IPS DF 19.7 (cell line): ENCODE data around the gene KLF13.

Experiments
- DNase-seq: peaks from one replicate; pipeline ENCODE4 v3.0.0-alpha.2; 2013; ENCODE audit warnings: low read depth, low spot score

The KLF13 gene

GRCh38 chr15:31381801-31382712, 55.4 kb downstream of the KLF13 start:
- DNase-seq, result no peak

- no peak for DNase-seq
Observed at GRCh38 chr15:31382713-31383045, 56.0 kb downstream of the KLF13 start.

GRCh38 chr15:31383139-31383538, 56.5 kb downstream of the KLF13 start:
- DNase-seq, result no peak

- no peak for DNase-seq
Observed at GRCh38 chr15:31384568-31384967, 57.9 kb downstream of the KLF13 start.

- DNase-seq, result no peak
Observed at GRCh38 chr15:31385736-31386135, 59.1 kb downstream of the KLF13 start.

- DNase-seq, result no peak
Observed at GRCh38 chr15:31387092-31387478, 60.5 kb downstream of the KLF13 start.

- DNase-seq, result no peak
Observed at GRCh38 chr15:31387479-31388118, 61.0 kb downstream of the KLF13 start.

- no peak for DNase-seq
Observed at GRCh38 chr15:31389576-31389975, 62.9 kb downstream of the KLF13 start.

- DNase-seq, result no peak
Observed at GRCh38 chr15:31390029-31390428, 63.4 kb downstream of the KLF13 start.

- DNase-seq, result no peak
Observed at GRCh38 chr15:31390777-31391486, 64.3 kb downstream of the KLF13 start.

- DNase-seq, result no peak
Observed at GRCh38 chr15:31391687-31392671, 65.3 kb downstream of the KLF13 start.

- no peak for DNase-seq
Observed at GRCh38 chr15:31392761-31393401, 66.2 kb downstream of the KLF13 start.

GRCh38 chr15:31393444-31394091, 66.9 kb downstream of the KLF13 start:
- DNase-seq, result no peak

- DNase-seq, result peak; percentile 80
Observed at GRCh38 chr15:31396881-31397560, 70.4 kb downstream of the KLF13 start.

- no peak for DNase-seq
Observed at GRCh38 chr15:31397851-31398661, 71.4 kb downstream of the KLF13 start.

- no peak for DNase-seq
Observed at GRCh38 chr15:31398677-31399301, 72.2 kb downstream of the KLF13 start.

GRCh38 chr15:31399544-31400171, 73.0 kb downstream of the KLF13 start:
- no peak for DNase-seq
